PC-9 (cell line): Measurements from ENCODE around the gene CSGALNACT2. TPM values are rescaled to one million over a fixed set of nuclear protein-coding genes. Genes with fewer than 3 reads are reported as not detected.
"Not testable (repeated sequence)": the region's sequence is repeated elsewhere in the genome, so short reads cannot be mapped to it uniquely, and the experiment has no call there.

Experiments
- BruUV-seq: library from RNA; stranded (reverse); fragments of 400-500 nt; replicated peaks from 2 replicates; lab custom pipeline; 2021; lab: Mats Ljungman, UMichigan
- CTCF ChIA-PET: fragments of 300-600 bp; sonication (Branson Sonifier 250); formaldehyde crosslinking; loops from one replicate; lab custom pipeline; 2022; ENCODE audit warnings: antibody characterized with exemption; lab: Charles Lee
- POLR2A ChIA-PET: fragments of 300-600 bp; sonication (Branson Sonifier 250); formaldehyde crosslinking; loops from one replicate; lab custom pipeline; 2022; ENCODE audit warnings: antibody characterized with exemption; ENCODE audit not compliant: unreplicated experiment; lab: Charles Lee
- DNase-seq, 2 experiments: peaks; one replicate each; pipeline versions ENCODE4 v3.0.0 to v3.0.0-alpha.2; 2015 to 2022; ENCODE audit warnings: mixed read lengths in 1 of 2
- H2AFZ ChIP-seq: fragments of 200-600 bp; sonication (generic); 2 replicates; pipeline ENCODE4 v1.8.1; 2017; ENCODE audit warnings: antibody characterized with exemption
- H3F3A ChIP-seq: fragments of 200-600 bp; sonication (generic); 2 replicates; pipeline ENCODE4 v1.8.1; 2017; ENCODE audit warnings: antibody characterized with exemption, mild to moderate bottlenecking, low read depth; ENCODE audit not compliant: insufficient read depth
- H3K27ac ChIP-seq: fragments of 200-600 bp; sonication (generic); 2 replicates; pipeline ENCODE4 v1.6.1; 2016; ENCODE audit warnings: mixed run types
- H3K27me3 ChIP-seq: fragments of 200-600 bp; sonication (generic); 2 replicates; pipeline ENCODE4 v1.6.1; 2016; ENCODE audit warnings: low read depth, mixed run types; ENCODE audit not compliant: insufficient read depth
- H3K36me3 ChIP-seq: fragments of 200-600 bp; sonication (generic); 2 replicates; pipeline ENCODE4 v1.6.1; 2016; ENCODE audit warnings: low read depth, mixed run types
- H3K4me1 ChIP-seq: fragments of 200-600 bp; sonication (generic); replicated peaks from 2 replicates; pipeline ENCODE4 v1.6.1; 2016; ENCODE audit warnings: mixed run types; ENCODE audit not compliant: insufficient read depth
- H3K4me2 ChIP-seq: fragments of 200-600 bp; sonication (generic); 2 replicates; pipeline ENCODE4 v1.6.1; 2017; ENCODE audit warnings: mixed run types
- H3K4me3 ChIP-seq: fragments of 200-600 bp; sonication (generic); 2 replicates; pipeline ENCODE4 v1.6.1; 2016; ENCODE audit warnings: mixed run types
- H3K79me2 ChIP-seq: fragments of 200-600 bp; sonication (generic); 2 replicates; pipeline ENCODE4 v1.6.1; 2017; ENCODE audit warnings: low read depth, mixed run types
- H3K9me2 ChIP-seq: fragments of 200-600 bp; sonication (generic); 2 replicates; pipeline ENCODE4 v1.8.1; 2017; ENCODE audit warnings: mild to moderate bottlenecking; ENCODE audit not compliant: insufficient read depth
- H3K9me3 ChIP-seq: fragments of 200-600 bp; sonication (generic); 2 replicates; pipeline ENCODE4 v1.8.1; 2016; ENCODE audit warnings: low read depth; ENCODE audit not compliant: insufficient read depth
- H4K20me1 ChIP-seq: fragments of 200-600 bp; sonication (generic); 2 replicates; pipeline ENCODE4 v1.8.1; 2017; ENCODE audit not compliant: insufficient read depth
- CTCF ChIP-seq: fragments of 200-600 bp; sonication (generic); conservative IDR thresholded peaks from 2 replicates; pipeline ENCODE4 v1.6.1; 2017; ENCODE audit warnings: mixed run types, antibody characterized with exemption, mild to moderate bottlenecking, moderate library complexity
- EZH2 ChIP-seq: fragments of 200-600 bp; sonication (generic); IDR thresholded peaks from 2 replicates; pipeline ENCODE4 v1.8.0; 2017; ENCODE audit warnings: antibody characterized with exemption, low read depth
- intact Hi-C: fragments of 100-400 bp; cut with micrococcal nuclease; formaldehyde crosslinking; loops from one replicate; pipeline ENCODE4 v1.10.0; 2022; ENCODE audit not compliant: unreplicated experiment
- total RNA-seq: library from RNA; stranded (reverse); gene quantifications from 2 replicates; pipeline ENCODE4 v1.2.3, GENCODE V29; 2021

The CSGALNACT2 gene
- total RNA-seq, 1 experiment from 2014 or later, result 7.2 TPM

GRCh38 chr10:43145311-43145710 lies 7.1 kb downstream of the CSGALNACT2 start:
- no peak overlapping the region for H2AFZ ChIP-seq
- BruUV-seq, result no TSS peak
- ChIA-PET POLR2A (interaction anchor here (0.6 kb wide), 1 partner anchor 9 kb away, joined by 3 read pairs; no protein-coding TSS in a partner anchor), CTCF (no interaction called here)
- no peaks in the 10 kb centered on the region for H3K9me2 ChIP-seq
- H3K4me3 ChIP-seq, result no peak overlapping the region
- H3K79me2 ChIP-seq, result peaks cover 49% of the 10 kb centered on the region
- no peak overlapping the region for H3K4me2 ChIP-seq
- no peaks in the 10 kb centered on the region for H3K27me3 ChIP-seq
- intact Hi-C loops, result no loop called here
- no peak overlapping the region for H3K27ac ChIP-seq
- H4K20me1 ChIP-seq, result no peaks in the 10 kb centered on the region
- H3F3A ChIP-seq, result peaks cover 5% of the 10 kb centered on the region; the same call in 1 of the 2 replicates
- H3K36me3 ChIP-seq, result no peaks in the 10 kb centered on the region
- peaks cover 7% of the 10 kb centered on the region for H3K4me1 ChIP-seq
- TF ChIP-seq EZH2, result no peak
- TF ChIP-seq CTCF, result no peak
- no peaks in the 10 kb centered on the region; the same call in 1 of the 2 replicates for H3K9me3 ChIP-seq
- no peak for DNase-seq

- BruUV-seq, H3K9me3 ChIP-seq, H3K27ac ChIP-seq, H3K4me1 ChIP-seq, H3K27me3 ChIP-seq, H3K4me2 ChIP-seq, intact Hi-C loops, H3F3A ChIP-seq, DNase-seq, H3K36me3 ChIP-seq, H3K9me2 ChIP-seq, H3K4me3 ChIP-seq, H2AFZ ChIP-seq, H4K20me1 ChIP-seq, CTCF ChIA-PET: not testable (repeated sequence)
- peaks cover 48% of the 10 kb centered on the region for H3K79me2 ChIP-seq
- POLR2A ChIA-PET, result interaction anchor here (0.6 kb wide), 1 partner anchor 8 kb away, joined by 3 read pairs; no protein-coding TSS in a partner anchor
These were observed 7.7 kb downstream of the CSGALNACT2 start for GRCh38 chr10:43145936-43146335.

GRCh38 chr10:43151371-43151770 lies 13.1 kb downstream of the CSGALNACT2 start:
- Histone ChIP-seq H3K9me3 (no peaks in the 10 kb centered on the region; the same call in 1 of the 2 replicates), H3K27me3 (no peaks in the 10 kb centered on the region), H3K9me2 (no peaks in the 10 kb centered on the region), H3K4me3 (no peak overlapping the region), H3F3A (no peaks in the 10 kb centered on the region), H3K4me2 (no peak overlapping the region), H4K20me1 (no peaks in the 10 kb centered on the region), H2AFZ (no peak overlapping the region), H3K36me3 (no peaks in the 10 kb centered on the region), H3K4me1 (no peaks in the 10 kb centered on the region), H3K79me2 (peaks cover 20% of the 10 kb centered on the region), H3K27ac (no peak overlapping the region)
- ChIA-PET POLR2A (interaction anchor here (0.6 kb wide), 1 partner anchor 12 kb away, joined by 3 read pairs; no protein-coding TSS in a partner anchor), CTCF (no interaction called here)
- DNase-seq, result no peak
- intact Hi-C loops, result no loop called here
- BruUV-seq, result no TSS peak
- TF ChIP-seq EZH2 (no peak), CTCF (no peak)

- Histone ChIP-seq H2AFZ (no peak overlapping the region), H3K4me2 (no peak overlapping the region), H3F3A (no peaks in the 10 kb centered on the region), H3K36me3 (no peaks in the 10 kb centered on the region), H3K9me3 (peaks cover 4% of the 10 kb centered on the region; the same call in 1 of the 2 replicates), H3K9me2 (no peaks in the 10 kb centered on the region), H4K20me1 (no peaks in the 10 kb centered on the region), H3K27ac (no peak overlapping the region), H3K4me3 (no peak overlapping the region), H3K4me1 (no peaks in the 10 kb centered on the region), H3K27me3 (no peaks in the 10 kb centered on the region), H3K79me2 (peaks cover 13% of the 10 kb centered on the region; the same call in 1 of the 2 replicates)
- CTCF ChIA-PET, result no interaction called here
- POLR2A ChIA-PET, result interaction anchor here (0.6 kb wide), 1 partner anchor 8 kb away, joined by 3 read pairs; no protein-coding TSS in a partner anchor
- intact Hi-C loops, result no loop called here
- BruUV-seq, result no TSS peak
- no peak for DNase-seq
- TF ChIP-seq CTCF, result no peak
- no peak for TF ChIP-seq EZH2
These were observed 15.7 kb downstream of the CSGALNACT2 start for GRCh38 chr10:43153901-43154300.
